Measurements from ENCODE around the gene GFRA1.

DNA sequence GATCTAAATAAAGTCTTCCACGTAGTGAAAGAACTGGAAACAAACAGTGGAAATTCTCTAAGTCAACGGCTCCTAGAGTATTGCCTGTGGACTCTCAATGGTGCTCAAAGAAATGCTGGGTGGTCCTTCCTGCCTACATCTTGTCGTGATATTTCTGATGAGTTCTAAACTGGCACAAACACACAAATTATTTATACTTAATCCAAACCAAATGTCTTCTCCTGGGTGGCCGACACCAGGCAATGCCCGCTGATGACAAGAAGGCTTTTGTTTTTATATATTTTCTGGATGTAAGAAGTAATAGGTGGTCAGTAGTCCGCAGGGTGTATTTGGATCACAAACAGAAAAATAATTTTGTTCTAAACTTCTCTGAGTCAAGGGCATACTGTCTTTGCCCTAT is 178.7 kb downstream of the GFRA1 start:
- TF ChIP-seq, protein P1, sequence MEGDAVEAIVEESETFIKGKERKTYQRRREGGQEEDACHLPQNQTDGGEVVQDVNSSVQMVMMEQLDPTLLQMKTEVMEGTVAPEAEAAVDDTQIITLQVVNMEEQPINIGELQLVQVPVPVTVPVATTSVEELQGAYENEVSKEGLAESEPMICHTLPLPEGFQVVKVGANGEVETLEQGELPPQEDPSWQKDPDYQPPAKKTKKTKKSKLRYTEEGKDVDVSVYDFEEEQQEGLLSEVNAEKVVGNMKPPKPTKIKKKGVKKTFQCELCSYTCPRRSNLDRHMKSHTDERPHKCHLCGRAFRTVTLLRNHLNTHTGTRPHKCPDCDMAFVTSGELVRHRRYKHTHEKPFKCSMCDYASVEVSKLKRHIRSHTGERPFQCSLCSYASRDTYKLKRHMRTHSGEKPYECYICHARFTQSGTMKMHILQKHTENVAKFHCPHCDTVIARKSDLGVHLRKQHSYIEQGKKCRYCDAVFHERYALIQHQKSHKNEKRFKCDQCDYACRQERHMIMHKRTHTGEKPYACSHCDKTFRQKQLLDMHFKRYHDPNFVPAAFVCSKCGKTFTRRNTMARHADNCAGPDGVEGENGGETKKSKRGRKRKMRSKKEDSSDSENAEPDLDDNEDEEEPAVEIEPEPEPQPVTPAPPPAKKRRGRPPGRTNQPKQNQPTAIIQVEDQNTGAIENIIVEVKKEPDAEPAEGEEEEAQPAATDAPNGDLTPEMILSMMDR (IDR thresholded peaks at IDR 0.05; ENCODE audit: insufficient read depth, low read length, poor library complexity, severe bottlenecking), result no peak
- no peak for TF ChIP-seq EZH2phosphoT487 (conservative IDR thresholded peaks at IDR 0.05; ENCODE audit: low read length)
